ENCODE data around the gene AMIGO3. TPM values are rescaled to one million over a fixed set of nuclear protein-coding genes. Genes with fewer than 3 reads are reported as not detected.
A peak's percentile ranks its signal among the peaks of the same experiment; 100 is the strongest.
"Not testable (repeated sequence)": the region's sequence is repeated elsewhere in the genome, so short reads cannot be mapped to it uniquely, and the experiment has no call there.

Gene AMIGO3, protein sequence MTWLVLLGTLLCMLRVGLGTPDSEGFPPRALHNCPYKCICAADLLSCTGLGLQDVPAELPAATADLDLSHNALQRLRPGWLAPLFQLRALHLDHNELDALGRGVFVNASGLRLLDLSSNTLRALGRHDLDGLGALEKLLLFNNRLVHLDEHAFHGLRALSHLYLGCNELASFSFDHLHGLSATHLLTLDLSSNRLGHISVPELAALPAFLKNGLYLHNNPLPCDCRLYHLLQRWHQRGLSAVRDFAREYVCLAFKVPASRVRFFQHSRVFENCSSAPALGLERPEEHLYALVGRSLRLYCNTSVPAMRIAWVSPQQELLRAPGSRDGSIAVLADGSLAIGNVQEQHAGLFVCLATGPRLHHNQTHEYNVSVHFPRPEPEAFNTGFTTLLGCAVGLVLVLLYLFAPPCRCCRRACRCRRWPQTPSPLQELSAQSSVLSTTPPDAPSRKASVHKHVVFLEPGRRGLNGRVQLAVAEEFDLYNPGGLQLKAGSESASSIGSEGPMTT
- total RNA-seq, result 1.3 and 1.8 TPM in 2 replicates
- 1.6 TPM for polyA plus RNA-seq (2012)

DNA sequence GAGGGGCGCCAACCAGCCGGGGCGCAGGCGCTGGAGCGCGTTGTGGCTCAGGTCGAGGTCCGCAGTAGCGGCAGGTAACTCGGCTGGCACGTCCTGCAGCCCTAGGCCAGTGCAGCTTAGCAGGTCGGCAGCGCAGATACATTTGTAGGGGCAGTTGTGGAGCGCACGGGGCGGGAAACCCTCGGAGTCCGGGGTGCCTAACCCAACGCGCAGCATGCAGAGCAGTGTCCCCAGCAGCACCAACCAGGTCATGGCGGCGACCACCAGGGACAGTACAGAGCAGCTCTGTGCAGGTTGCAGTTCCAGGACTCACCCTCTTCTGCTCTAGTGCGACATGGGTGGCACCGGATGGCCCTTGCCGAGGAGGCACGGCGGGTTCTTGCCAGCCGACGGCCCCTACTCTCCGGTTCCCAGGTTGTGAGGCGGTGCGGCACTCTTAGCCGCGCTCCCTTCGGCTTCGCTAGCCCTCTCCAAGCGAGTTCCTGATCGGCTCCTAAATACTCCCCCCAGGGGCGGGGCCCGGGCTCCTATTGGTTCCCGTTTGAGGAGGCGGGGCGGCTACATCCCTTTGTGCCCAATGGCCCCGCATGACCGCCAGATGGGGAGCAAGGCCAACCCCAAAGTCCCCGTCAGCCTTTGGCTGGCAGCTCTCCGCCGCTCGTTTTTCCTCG lies at the start of gene AMIGO3:
Gene AMIGO3 (minus strand): TSS at position 471 of the 671 bp plus-strand sequence. CDS start 219 bp downstream, at position 252.
- DNase-seq (ENCODE audit: low read depth), result peak; percentile 93

DNA sequence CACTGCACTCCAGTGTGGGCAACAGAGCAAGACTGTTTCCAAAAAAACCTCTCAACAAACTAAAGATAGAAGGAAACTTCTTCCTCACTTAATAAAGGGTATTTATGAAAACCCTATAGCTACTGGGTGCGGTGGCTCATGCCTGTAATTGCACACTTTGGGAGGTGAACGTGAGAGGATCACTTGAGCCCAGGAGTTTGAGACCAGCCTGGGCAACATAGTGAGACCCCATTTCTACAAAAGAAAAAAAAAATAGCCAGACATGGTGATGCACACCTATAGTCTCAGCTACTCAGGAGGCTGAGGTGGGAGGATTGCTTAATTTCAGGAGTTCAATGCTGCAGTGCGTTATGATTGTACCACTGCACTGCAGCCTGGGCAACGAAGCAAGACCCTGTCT lies 44.5 kb upstream of the AMIGO3 start:
- DNase-seq (ENCODE audit: low read depth), result no peak

DNA sequence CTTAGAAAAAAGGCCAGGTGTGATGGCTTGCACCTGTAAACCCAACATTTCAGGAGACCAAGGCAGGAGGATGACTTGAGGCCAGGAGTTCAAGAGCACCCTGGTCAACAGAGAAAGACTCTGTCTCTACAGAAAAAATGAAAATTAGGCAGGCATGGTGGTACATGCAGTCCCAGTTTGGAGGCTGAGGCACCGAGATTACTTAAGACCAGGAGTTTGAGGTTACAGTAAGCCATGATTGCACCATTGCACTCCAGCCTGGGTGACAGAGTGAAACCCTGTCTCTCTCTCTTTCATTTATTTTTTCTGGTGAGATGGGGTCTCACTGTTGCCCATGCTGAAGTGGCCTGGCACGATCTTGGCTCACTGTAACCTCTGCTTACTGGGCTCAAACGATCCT lies 42.2 kb upstream of the AMIGO3 start:
- no peak for DNase-seq (ENCODE audit: low read depth)

DNA sequence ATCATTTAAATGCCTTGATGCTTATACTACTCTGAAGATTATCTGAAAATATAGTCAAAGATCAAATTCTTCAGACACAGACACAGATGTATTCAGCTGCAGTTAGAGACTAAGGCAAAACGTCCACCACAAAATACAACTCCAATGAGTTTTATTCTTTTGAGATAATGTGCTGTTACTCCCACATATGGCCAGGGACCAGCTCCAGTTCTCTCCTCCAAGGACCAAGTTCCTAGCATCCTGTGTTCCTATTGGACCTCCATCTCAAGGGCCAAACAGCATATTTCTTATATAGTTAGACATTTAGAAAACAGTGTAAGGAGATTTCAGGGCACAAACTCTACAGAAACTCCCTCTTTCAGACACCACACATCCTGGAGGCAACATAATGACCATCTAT lies 39.7 kb upstream of the AMIGO3 start:
- no peak for DNase-seq (ENCODE audit: low read depth)

DNA sequence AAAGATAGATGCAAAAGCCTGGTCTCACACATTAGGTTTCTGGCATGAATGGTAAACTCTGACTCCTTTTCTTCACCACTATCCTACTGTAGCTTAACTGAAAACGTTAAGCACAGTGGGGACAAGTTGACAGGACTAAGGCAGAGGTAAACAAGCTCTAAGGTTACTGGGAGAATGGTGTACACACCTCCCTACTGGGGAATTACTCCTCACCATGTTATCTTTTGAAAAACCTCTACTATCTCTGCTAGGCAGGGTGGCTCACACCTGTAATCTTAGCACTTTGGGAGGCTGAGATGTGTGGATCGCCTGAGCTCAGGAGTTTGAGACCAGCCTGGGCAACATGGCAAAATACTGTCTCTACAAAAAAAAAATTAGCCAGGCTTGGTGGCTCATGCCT lies 37.7 kb upstream of the AMIGO3 start:
- no peak for DNase-seq (ENCODE audit: low read depth)

DNA sequence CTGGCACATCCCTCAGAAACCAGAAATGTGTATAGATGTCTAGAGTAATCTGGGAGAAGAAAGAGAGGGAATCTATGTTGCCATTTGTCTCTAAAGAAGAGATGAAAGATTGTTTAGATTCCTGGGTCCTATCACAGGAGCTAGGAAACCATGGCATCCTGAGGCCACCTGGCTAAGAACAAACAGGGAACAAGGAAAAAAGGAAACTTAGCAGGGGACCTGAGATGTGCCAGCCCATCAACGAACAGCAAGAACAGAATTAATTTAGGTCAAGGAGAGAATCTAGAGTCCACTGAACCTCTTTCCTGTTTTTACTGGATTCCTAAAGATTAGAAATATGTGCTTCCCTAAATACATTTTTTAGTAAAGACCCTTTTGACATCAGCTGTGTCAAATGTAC lies 36.6 kb upstream of the AMIGO3 start:
- no peak for DNase-seq (ENCODE audit: low read depth)

DNA sequence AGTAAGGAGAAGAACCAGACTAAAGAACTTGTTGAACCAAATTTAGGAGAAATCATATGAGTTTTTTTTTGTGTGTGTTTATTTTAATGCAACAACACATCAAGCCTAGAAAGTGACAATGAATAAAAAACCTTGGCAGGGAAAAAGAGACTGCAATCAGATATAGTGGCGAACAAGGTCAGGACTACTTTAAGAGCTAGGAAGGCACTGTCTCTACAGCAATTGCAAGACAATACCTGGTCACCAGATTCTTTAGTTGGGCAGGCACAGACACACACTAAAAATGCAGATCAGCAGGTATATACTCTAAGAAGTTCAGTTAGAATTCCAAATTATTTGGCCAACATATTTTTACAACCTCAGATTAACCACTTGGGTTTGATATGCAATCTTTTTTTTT lies 35.1 kb upstream of the AMIGO3 start:
- no peak for DNase-seq (ENCODE audit: low read depth)

DNA sequence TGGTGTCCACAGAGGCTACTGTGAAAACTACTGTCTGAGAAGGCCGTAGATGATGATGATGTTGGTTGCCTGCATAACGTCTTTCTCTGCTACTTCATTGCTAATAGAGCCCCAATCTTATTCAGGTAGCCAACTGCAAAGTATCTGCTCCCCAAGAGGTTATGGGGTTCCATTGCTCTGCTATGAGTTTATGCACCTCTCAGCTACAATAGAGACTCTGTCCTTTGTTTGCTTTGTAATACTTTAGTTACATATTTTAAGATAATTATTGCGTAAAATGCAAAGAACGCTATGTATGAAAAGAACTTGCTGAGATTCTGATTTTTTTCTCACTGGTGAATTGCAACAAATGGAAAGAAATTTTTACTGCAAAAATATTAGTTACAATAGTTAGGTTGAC lies 32.0 kb upstream of the AMIGO3 start:
- DNase-seq (ENCODE audit: low read depth), result no peak

DNA sequence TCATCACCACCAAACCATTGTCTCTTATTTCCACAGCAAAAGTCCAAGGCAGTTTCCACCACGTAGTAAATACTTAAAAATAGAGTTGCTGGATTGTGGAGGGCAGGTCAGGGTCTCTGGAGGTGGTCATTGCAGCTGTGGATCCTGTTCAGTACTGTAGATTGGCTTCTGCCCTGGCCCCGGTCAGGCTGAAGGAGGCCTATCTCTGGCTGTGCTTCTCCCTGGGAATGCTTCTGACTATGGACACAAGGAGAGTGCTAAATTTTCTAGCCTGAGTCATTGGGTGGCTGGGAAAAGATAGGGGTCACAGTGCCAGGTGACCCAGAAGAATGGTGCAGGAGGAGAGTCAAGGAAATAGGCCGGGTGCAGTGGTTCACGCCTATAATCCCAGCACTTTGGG lies 30.6 kb upstream of the AMIGO3 start:
- DNase-seq (ENCODE audit: low read depth), result peak; percentile 52

DNA sequence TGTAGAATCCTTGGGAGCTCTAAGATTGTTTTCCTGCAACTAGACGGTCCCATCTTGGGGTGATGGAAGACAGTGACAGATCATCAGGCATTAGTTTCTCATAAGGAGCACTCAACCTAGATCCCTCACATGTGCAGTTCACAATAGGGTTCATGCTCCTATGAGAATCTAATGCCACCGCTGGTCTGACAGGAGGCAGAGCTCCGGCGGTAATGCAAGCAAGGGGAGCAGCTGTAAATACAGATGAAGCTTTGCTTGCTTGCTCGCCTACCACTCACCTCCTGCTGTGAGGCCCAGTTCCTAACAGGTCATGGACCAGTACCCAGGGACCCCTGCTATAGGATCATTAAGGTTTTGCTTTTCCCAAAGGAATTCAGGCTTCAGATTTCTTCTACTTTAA lies 29.4 kb upstream of the AMIGO3 start:
- DNase-seq (ENCODE audit: low read depth), result not testable (repeated sequence)

DNA sequence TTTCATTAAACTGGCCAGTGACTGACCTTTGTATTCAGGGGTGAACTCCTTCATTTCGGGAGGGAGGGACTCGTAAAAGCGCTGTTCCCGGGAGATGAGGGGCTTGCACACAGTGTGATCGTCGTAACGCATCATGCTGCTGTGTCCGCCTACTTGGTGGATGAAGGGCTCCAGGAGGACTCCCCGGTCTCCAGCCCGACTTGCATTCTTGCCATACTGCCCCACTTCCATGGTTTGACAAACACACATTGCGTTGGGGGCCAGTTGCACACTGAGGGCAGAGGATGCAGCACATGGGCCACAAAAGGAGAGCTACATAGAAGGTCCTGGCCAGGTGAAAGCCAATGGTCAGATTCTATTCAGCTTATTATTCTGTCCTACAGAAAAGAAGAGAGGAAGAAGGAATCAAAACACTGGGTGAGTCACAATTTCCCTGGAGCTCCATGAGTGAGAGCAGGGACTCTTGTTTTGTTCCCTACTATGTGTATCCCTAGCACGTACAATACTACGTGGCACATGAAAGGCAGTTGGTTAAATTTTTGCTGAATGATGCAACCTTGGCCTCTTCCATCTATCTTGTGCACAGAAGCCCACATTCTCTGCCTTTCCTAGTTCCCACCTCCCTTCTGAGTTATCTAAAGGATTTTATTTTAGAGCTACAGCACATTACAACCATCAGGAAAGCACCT lies 28.5 kb upstream of the AMIGO3 start:
- DNase-seq (ENCODE audit: low read depth), result no peak

DNA sequence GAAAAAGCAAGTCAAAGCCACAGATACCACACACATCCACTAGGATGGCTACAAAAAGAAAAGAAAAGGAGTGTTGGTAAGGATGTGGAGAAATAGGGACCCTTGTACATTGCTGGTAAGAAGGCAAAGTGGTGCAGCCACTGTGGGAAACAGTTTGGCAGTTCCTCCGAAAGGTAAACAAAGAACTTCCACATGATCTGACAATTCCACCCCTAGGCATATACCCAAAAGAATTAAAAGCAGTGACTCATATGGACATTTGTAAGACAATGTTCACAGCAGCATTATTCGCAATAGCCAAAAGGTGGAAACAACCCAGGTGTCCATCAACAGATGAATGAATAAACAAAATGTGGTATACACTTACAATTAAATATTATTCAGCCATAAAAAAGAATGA lies 26.5 kb upstream of the AMIGO3 start:
- no peak for DNase-seq (ENCODE audit: low read depth)

DNA sequence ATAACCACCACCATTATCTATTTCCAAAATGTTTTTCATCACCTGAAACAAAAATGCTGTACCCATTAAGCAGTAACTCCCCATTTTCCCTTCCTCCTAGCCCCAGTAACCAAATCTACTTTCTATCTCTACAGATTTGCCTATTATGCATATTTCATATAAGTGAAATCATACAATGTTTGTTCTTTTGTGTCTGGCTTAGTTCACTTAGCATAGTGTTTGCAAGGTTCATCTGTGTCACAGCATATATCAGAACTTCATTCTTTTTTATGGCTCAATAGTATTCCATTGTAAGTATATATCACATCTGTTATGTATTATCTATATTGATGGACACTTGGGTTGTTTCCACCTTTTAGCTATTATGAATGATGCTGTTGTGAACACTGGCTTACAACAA lies 20.9 kb upstream of the AMIGO3 start:
- DNase-seq (ENCODE audit: low read depth), result no peak

DNA sequence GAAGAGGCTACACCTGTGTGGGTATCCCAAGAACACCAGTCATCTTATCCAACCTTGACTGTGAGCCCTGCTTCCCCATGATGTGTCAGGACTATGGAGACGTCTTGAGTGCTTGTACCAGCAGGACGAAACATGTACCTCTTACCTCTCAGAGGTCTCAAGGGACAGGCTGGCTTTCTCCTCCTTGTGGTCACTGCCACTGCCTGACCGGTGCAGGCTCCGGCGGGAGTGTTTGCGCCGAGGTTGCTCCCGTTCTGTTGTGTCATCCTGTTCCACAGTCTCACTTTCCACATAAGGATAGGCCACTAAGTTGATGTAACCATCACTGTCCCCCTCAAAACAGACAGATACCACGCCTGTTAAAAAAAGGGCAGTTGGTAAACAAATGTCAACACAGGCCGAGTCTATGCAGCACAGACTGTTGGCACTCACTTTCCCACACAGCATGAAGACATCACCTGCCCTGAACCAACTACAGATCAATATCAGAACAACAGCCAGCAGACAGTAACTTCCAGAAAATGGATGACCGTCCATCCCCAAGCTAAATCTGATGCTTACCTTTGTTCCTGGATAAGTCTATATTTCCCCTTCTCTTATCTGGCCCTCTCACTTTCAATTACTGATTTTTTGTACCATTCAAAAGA lies 18.7 kb upstream of the AMIGO3 start:
- DNase-seq (ENCODE audit: low read depth), result no peak

DNA sequence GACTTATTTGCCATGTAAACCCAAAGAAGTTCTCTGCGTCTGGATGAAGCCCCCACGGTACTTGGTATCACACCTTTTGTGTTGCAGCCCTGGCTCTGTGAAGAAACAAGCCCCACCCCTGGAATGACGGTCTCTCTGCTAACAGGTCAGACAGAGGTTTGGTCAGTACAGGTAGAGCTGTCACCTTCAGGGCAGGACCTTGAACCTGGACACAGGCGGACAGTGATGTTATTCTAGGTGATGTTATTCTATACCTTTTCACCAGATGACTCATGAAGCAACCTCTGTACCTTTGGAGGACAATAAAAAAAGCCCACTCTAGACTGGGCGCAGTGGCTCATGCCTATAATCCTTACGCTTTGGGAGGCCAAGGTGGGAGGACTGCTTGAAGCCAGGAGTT lies 15.3 kb upstream of the AMIGO3 start:
- no peak for DNase-seq (ENCODE audit: low read depth)

DNA sequence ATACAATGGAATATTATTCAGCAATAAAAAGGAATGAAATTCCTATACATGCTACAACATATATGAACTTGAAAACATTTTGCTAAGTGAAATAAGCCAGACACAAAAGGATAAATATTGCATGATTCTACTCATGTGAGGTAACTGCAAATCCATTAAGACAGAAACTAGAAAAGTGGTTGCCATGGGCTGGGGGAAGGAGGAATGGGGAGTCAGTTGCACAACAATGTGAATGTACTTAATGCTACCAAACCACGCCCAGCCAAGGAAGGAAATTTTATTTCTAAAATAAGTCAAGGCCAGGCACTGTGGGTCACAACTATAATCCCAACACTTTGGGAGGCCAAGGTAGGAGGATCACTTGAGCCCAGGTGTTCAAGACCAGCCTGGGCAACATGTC lies 14.1 kb upstream of the AMIGO3 start:
- DNase-seq (ENCODE audit: low read depth), result no peak

DNA sequence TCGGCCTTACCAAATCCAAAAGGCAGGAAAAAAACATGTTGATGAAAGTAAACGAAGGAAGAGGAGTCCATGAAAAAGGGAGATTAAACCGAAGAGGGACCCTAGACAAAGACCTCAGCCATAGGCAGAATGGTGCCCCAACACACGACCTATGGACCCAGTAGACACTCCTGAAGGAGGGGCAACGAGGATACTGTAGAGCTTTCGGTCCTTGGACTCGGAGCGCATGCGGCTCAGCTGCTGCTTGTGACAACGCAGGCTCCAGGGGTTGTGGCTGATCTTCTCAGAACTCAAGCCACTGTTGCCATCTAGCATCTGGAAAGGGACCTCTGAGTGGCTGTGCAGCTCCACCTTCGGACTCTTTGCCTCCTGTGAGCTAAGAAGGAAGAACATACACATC lies 13.1 kb upstream of the AMIGO3 start:
- DNase-seq (ENCODE audit: low read depth), result no peak

DNA sequence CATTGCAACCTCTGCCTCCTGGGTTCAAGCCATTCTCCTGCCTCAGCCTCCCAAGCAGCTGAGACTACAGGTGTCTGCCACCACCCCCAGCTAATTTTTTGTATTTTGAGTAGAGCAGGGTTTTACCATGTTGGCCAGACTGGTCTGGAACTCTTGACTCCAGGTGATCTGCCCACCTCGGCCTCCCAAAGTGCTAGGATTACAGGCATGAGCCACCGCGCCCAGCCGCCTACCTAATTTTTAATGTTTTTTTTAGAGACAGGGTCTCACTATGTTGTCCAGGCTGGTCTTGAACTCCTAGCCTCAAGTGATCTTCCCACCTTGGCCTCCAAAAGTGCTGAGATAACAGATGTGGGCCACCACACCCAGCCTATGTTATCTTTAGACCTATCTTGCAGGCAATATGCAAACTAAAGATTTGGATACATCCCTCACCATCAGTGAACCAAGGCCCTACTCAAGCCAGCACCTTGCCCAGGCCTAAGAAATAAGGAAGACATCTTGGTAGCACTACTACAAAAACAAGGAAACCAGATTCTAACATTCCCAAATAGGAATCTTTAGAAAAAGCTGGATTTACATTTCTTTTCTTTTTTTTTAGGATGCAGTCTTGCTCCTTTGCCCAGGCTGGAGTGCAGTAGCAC lies 10.6 kb upstream of the AMIGO3 start:
- no peak for DNase-seq (ENCODE audit: low read depth)

DNA sequence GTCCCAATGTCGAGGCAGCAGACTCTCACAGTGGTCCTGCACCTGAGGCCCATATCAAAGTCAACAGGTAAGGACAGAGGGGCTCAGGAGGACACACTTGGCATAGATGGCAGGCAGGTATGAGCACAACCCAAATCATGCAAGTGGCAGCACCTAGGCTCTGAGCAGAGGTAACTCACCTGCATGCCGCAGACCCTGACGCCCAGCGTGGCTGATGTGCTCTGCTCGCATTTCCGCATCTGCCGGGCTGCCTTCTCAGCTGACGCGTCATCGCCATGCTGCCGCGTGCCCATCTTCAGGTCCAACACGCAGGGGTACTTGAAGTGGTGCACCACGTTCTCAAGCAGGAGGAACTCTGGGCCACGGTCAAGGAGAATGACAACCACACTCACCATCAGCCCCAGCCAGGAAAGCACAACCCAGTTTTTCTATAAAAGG lies 8.5 kb upstream of the AMIGO3 start:
- DNase-seq (ENCODE audit: low read depth), result no peak

DNA sequence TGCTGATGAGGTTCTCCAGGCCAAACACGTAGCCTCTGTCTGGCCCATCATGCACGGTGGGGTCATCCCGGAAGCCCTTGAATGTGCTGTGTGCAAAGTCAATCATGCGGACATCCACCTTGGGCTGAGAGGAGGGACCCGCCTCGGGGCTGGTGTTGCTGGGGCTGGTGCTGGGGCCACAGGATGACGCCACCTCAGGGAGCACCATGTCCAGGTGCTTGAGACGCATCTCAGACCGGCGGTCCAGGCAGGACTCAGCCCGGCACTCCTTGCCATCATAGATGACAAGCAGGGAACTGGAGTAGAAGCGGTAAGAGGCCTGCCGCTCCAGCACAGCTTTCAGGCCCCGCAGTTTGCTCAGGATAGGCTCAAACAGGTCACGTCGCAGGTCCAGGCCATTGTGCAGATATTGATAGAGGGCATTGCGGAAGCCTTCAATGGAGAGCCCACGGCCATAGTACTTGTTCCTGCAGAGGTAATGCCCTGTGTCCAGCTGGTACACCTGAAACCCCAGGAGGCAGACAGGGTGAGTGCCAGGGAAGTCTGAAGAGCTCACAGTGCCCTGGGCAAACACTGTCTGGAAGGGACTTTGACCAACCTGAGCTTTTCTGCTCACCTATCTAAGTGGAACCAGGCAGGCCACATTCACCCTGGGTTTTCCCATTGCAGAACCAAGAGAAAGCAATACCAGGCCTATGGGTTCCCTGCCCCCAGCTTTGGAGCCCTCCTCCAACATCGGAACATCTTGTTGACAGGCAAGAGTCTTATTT lies 7.9 kb upstream of the AMIGO3 start:
- no peak for DNase-seq (ENCODE audit: low read depth)
